HG02798 (cell line): ENCODE data around the gene ELAVL2.

Experiments used
- ATAC-seq: cut with Tn5 transposase; IDR thresholded peaks from one replicate; pipeline ENCODE4 v1.9.1; 2021; ENCODE audit warnings: mild to moderate bottlenecking; ENCODE audit not compliant: unreplicated experiment, poor library complexity

The ELAVL2 gene

DNA sequence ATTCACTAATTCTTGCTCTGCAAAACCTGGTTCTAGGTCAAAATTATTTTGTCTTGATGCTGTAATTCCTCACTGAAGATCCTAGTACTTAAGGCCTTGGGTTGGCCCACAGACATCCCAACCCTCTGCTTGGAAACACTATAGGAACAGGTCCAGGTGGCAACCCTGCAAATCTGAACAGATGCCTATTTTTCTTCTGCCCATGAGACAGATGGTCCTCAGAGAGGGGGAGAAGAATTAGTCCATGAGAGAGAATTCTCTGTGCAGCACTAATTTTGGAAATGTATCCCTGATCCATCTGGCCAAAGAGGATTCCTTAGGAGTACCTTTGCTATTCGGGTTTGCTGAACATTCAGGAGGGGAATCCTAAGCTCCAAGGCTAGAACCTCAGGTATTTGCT is 156.3 kb downstream of the ELAVL2 start:
- no peak for ATAC-seq

DNA sequence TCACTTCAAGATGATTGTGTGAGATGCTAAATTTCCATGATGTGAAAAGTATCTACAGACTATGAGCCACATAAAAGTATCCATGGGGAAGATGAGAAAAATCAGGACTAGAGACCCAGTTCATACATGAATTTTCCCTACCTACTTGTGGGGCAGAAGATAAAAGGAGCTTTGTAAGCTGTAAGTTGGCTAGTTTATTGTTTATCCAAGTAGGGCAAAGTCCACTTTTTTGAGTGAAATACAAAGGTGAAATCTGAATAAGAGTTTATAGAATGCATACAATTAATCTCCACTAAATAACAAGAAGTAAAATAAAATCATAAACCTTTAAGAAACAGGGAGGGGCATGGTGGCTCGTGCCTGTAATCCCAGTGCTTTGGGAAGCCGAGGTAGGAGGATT is 160.4 kb downstream of the ELAVL2 start:
- ATAC-seq: no peak

GRCh38 chr9:23665051-23665450 is 161.0 kb downstream of the ELAVL2 start:
- no peak for ATAC-seq

DNA sequence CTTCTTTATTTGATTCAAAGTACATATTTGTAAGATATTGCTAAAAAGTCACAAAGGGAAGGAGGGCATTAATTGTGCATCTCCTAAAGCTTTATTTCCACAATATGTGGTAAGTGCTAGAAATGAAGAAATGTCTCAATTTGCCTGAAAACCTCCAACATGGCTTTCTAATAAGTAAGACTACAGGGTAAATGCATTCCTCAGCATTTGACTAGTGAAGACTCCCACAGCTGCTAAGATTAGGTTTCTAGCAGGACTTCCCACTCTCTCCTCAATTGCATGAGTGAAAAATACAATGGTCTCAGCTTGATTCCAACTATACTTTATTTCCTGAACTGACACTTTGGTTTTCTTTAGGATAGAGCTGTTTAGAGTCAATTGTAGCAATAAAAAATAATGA is 162.1 kb downstream of the ELAVL2 start:
- ATAC-seq: no peak

GRCh38 chr9:23663536-23663935 is 162.5 kb downstream of the ELAVL2 start:
- ATAC-seq: no peak

DNA sequence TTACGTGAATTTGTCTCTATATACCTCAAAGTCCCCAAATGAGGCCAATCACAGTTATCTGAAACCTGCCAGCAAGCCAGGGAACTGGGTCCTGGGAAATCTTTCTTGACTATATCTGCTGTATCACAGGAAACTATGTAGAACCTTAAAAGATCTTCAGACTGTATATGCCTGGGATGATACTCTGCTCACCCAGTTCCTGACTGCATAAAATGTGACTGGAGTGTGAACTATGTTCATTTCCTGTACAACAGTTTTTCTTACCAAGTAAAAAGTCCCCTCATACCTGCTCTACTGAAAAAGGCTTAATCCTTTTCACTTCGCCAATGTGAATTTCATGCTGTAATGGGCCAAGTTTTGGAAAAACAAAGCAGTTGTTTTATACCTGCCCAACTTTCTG is 162.9 kb downstream of the ELAVL2 start:
- ATAC-seq: no peak

DNA sequence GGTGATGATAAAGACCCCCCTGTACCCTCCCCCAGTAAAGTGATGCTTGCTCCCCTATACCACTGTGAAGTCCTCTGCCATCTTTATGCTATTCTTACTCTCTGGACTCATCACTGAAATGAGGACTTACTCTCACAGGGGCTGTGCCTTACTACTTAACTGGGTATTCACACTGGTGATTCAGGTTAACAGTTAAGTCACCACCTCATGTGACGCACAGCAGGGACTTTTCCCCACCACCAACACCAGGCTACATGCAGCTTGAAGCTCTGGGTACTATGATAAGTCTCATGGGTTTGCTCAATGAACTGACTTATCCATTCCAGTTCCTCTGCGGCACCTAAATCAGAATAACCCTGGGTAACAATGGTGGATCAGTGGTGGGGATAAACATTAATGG is 163.7 kb downstream of the ELAVL2 start:
- no peak for ATAC-seq

DNA sequence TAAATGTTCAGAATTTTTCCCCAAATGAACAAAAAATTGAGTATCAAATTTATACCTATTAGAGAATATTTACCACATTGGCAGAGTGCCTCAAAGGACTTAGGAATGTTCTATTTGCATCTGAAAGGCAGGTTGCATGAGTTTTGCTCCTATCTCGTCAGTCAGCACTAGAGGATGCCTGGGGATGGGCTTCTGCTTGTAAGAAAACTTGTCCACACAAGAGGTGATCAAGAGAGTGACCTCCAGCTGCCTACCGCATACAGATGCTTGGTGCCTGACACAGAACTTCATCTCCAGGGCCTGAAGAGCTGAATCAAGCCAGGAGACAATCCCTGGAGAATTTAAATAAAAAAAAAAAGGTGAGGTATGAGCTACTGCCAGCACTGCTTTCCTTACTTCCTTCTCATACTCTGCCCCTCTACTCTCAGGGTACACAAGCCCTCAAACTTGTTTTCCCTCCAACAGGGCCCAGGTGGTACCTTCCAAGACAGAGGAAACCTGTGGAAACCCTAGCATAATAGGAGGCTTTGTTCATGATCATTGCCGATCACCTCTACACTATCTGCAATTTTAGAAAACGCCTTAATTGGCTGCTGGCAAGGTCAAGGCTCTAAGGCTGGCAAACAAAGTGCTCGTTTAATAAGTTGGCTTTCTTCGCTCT is 166.6 kb downstream of the ELAVL2 start:
- no peak for ATAC-seq

DNA sequence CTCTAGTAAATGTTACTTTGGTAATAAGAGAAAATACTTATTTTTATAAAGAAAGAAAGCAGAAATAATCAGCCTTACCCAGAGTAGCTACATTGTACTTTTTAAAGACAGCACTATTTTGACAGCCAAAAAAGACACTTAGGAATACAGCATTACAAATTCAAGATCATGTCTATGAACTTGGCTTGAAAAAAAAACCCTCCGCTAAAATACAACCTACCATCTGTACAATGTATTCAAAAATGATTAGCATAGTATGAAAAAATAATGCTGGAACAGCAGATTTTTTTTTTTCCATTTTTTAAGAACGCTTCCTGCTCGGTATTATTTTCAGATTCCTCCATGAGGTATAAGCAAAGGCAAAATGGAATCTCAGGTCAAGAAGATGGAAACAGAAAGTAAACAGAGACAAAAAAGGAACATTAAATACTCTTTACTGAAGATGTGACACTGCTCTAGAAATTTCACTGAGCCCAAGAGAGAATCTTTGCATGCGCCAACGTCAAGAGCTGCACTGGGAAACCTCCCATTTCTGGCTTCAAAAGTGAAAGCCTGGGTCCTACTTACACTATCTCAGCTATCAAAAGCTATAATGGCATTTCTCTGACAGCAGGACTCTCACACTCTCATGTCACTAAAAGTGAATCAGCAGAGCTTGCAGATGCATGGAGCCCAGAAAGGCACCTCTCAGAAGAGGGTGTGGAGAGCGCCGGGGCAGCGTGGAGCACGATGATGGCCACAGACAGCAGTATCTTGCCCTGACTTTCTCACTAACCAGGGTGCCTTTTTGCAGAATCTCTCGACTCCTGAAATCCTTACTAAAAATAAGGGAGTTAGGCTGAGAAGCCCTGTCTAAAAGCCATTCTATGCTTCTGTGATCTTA is 167.4 kb downstream of the ELAVL2 start:
- no peak for ATAC-seq

DNA sequence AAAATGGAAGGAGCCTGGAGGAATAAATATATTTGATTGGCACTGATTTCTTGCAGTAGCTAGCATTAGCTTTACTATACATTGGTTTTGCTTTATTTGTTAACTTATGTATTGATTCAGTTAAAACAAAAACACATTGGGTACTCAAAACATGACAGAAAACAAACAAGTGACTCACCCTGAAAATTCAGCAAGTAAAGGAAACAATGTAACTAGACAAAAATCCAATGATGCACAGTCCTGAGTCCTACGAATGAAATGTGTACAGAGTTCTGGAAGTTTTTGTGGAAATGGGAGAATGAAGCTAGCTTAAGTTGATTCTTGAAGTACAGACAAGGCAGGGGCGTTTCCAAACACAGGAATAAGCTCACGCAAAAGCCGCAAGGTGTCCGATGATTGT is 175.0 kb downstream of the ELAVL2 start:
- no peak for ATAC-seq

DNA sequence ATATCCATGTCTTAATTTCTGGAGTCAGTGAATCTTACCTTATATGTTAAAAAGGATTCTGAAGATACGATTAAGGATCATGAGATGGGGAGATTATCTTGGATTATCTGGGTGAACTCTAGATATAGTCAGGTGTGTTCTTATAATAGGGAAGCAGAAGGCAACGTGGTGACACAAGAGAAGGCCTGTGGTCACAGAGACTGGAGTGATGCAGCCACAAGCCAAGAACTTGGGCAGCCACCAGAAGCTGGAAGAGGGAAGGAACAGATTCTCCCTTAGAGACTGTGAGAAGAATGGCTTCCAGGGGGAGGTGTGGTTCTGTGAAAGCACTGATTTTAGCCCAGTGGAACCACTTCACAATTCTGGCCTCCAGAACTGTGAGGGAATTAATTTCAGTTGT is 177.4 kb downstream of the ELAVL2 start:
- ATAC-seq: no peak

DNA sequence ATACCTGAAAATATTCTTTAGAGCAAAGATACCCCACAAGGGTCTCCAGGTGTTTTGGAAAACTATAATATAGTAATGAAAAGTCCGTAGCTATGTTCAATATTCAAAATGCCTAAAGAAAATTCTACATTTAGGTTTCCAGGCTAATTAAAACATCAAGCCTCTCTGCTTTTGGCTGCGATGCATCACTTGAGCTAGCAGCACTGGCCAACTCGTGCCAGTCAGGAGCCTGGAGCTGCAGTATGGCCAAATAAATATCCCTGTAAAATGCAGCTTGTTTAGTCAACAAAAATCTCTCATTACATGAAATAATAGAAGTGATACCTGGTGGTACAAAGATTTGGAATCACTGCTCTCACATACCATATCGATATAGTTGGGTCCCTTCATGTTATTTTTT is 181.1 kb downstream of the ELAVL2 start:
- no peak for ATAC-seq

- ATAC-seq: no peak
These were observed 181.7 kb downstream of the ELAVL2 start for GRCh38 chr9:23644326-23644725.

DNA sequence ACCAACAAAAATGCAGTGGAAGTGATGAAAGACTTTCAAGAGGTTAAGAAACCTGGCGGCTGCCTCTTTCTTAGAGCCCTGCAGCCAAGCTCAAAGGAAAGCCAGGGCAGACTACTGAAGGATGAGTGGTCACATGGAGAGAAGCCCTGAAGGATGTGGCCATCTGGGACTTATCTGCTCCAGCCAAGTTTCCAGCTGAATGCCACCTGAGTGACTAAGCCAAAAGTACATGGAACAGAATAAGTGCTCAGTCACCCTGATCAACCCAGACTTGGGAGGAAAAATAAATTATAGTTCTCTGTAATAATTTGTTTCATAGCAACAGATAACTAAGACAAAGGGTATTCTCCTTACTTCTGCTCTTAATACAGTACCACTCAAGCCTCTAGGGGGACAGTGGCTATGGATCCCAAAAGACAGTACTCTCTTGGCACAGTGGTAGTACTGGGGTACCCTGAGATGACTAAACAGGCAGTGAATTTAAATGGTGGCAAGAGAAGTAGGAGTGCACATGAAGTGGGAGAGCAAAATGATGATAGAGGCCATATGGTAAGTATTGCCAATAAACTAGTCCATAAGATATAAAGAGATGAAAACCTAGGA is 182.3 kb downstream of the ELAVL2 start:
- no peak for ATAC-seq
